Endometrium (tissue), 2 donors: ENCODE measurements around the gene MMP15.
"Not testable (repeated sequence)": the region's sequence is repeated elsewhere in the genome, so short reads cannot be mapped to it uniquely, and the experiment has no call there.

Source experiments
- FAIRE-seq: peaks from 2 replicates; lab custom pipeline; 2012; peaks lifted over from hg19 to GRCh38; lab: Jason Lieb, UNC
- donor health status: control.
- donor health status: control.

MMP15 gene

DNA sequence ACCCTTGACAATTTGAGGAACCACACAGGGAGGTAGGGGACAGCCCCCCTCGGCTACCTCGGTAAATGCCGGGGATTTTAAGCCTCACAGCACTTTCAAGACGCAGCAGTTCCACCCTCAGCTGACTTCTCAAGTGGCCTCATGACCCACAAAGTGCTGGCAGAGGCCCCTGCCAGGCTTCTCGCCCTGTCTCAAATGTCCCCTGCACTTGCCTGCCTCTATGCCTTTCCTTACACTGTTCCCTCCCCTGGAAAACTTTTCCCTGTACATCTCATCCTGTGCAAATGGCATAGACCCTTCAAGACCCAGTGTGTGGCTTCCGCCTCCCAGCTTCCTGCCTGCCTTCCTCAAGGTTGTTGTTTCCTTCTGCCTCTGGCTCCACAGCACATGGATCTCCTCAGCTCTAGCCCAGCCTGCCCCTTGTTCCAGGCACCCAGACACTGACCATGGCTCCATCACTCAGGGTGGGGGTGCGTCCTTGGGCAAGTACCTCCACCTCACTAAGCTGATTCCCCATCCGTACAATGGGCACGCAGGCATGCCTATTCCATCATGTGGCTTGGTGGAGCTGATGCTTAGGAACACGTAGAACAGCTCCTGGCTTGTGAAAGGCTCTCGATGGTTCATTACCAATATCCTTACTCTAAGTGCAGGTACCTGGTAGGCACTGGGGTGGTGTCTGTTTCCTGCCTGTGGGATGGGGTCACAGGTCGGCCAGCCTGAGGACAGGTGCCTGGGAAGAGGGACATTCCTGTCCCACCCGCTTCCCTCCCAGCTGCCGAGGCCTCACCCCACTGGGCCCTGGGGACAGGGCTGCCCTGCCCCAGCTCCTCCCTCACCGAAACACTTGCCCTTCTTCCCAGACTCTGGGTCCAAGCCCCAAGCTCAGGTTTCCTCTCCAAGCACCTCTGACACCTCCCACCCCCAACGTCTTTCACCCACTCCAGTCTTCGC lies 24.0 kb downstream of the MMP15 start:
- FAIRE-seq, result no peak

DNA sequence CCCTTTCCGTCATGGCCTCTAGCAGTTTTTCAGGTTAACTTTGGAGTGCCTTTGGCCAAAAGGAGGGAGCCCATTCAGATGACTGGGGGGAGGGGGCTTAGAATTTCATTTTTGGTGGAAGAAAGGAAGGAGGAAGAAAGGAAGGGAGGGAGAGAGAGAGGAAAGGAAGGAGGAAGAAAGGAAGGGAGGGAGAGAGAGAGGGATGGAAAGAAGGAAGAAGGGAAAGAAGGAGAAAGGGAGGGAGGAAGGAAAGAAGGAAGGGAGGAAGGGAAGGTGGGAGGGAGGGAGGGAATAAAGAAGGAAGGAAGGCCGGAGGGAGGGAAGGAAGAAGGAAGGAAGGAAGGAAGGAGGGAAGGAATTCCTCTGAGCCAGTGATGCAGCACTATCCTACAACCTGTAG lies 25.7 kb downstream of the MMP15 start:
- no peak for FAIRE-seq

DNA sequence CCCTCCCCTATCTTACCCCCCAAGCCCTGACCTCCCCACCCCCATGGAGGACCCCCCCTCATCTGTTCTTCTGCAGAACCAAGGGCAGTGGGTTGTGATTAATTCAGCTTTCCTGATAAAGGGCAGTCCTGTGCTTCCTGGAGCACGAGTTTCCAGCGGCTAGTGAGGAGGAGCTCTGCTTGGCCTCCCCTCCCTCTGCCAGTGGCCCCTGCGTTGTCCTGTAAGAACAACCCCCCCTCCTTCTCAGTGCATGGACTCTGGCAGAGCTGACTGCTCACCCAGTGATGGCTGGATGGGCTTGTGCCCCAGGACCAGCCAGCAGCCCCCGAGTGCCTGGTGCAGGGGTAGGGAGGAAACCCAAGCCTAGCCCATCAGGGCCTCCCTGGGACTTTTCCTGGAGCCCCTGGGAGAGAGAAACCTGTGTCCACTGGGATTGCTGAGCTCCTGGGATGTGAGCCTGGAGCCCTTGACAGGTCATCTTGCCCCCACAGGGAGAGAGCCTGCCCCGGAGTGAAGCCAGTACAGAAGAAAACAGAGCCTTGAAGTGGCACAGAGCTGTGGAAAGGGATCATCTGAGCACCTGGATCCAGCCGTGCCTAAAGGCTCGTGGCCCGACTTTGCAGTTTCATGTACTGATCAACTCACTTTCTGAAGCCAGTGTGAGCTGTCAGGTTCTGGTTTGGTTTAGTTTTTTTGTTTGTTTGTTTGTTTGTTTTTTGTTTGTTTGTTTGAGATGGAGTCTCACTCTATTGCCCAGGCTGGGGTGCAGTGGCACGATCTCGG lies 26.5 kb downstream of the MMP15 start:
- no peak for FAIRE-seq

DNA sequence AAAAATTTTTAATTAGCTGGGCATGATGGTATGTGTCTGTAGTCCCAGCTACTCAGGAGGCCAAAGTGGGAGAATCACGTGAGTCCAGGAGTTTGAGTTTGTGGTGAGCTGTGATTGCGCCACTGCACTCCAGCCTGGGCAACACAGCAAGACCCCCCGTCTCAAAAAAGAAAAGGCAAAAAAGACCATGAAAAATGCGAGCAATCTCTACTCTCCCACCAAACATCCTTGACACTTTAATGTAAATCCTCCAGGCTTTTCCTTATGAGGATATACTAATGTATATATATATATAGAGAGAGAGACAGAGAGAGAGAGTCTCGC lies 28.1 kb downstream of the MMP15 start:
- no peak for FAIRE-seq

DNA sequence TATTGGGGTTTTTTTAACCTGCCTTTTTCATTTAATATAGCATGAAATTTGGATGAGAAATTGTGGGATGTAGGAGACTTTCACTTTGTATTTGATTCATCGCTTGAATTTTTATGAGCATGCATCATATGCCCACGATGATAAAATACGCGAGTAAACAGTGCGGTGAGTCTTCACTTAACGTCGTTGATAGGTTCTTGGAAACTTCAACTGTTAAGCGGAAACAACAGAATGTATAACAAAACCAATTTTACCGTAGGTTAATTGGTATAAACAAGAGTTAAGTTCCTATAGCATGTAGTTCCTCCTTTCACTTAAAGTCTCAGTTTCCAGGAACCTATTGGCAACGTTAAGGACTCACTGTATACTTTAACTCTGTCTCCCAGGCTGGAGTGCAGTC lies 28.7 kb downstream of the MMP15 start:
- FAIRE-seq, result no peak

GRCh38 chr16:58056580-58056979 lies 31.0 kb downstream of the MMP15 start:
- no peak for FAIRE-seq

DNA sequence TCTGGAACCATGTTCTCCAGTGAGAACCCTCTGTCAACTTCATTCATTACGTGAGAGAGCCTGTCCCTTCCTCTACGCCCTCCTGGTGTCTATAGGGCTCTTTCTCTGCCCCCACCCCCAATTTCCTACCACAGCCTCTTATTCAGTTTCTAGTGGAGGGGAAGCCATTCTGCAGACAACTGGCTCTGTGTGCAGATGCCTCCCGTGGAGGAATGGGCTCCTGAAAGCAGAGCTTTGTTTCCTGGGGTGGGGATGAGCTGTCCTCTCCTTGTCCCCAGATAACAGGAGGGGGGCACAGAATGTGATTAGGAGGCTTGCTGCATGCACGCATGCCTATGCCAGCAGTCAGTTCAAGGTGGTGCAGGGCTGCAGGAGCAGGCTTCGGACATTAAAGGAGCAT lies 31.6 kb downstream of the MMP15 start:
- no peak for FAIRE-seq

- FAIRE-seq, result no peak
Measured at GRCh38 chr16:58057784-58058183, 32.2 kb downstream of the MMP15 start.

DNA sequence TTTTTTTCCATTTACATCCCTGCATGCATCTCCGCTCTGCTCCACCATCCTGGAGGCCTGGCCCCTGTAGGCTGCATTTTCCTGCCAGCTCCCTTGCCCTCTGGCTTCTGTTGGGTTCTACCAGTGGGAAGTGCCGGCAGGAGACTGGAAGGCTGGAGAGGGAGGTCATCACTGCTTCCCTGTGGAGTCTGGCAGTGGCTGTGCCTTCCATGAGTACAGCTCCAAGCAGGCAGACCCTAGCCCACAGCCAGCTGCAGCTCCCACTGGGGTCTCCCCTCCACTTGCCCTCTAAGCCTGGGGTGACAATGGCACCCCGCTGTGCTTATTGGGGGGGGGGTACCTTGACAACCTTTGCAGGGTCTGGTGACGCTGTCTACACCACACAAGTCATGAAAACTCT lies 37.3 kb downstream of the MMP15 start:
- FAIRE-seq, result no peak

- no peak for FAIRE-seq
Measured at GRCh38 chr16:58063377-58064076, 38.0 kb downstream of the MMP15 start.

GRCh38 chr16:58070585-58070984 lies 45.0 kb downstream of the MMP15 start:
- FAIRE-seq, result no peak

DNA sequence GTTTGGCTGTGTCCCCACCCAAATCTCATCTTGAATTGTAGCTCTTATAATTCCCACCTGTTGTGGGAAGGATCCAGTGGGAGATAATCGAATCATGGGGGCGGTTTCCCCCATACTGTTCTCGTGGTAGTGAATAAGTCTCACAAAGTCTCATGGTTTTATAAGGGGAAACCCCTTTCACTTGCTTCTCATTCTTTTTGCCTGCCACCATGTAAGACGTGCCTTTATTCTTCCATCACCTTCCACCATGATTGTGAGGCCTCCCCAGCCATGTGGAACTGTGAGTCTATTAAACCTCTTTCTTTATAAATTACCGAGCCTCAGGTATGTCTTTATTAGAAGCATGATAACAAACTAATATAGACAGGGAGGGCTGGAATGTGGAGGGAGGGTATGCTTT lies 46.6 kb downstream of the MMP15 start:
- FAIRE-seq, result not testable (repeated sequence)

DNA sequence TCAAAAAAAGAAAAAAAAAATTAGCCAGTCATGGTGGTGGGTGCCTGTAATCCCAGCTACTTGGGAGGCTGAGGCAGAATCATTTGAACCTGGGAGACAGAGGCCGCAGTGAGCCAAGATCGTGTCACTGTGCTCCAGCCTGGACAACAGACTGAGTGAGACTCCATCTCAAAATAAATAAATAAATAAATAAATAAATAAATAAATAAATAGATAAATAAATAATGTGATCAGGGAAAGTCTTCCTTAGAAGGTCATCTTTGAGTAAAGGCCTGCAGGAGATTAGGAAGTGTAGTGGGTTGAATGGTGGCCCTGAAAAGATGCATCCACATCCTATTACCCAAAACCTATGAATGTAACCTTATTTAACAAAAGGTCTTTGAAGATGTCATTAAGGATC lies 47.5 kb downstream of the MMP15 start:
- FAIRE-seq, result not testable (repeated sequence)

DNA sequence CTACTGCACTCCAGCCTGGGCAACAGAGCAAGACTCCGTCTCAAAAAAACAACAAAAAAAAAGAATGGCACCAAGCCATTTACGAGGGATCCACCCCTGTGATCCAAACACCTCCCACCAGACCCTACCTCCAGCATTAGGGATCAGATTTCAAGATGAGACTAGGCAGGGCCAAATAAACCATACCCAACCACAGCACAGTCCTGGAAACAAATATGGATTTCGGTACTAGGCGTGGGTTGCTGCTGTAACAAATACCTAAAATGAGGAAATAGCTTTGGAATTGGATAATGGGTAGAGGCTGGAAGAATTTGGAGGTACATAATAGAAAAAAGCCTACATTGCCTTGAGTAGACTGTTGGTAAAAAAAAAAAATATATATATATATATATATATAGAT lies 49.1 kb downstream of the MMP15 start:
- FAIRE-seq, result no peak

- FAIRE-seq, result no peak
Measured at GRCh38 chr16:58076514-58076913, 51.0 kb downstream of the MMP15 start.

- FAIRE-seq, result no peak
Measured at GRCh38 chr16:58077796-58078195, 52.2 kb downstream of the MMP15 start.

- not testable (repeated sequence) for FAIRE-seq
Measured at GRCh38 chr16:58080657-58081056, 55.1 kb downstream of the MMP15 start.

DNA sequence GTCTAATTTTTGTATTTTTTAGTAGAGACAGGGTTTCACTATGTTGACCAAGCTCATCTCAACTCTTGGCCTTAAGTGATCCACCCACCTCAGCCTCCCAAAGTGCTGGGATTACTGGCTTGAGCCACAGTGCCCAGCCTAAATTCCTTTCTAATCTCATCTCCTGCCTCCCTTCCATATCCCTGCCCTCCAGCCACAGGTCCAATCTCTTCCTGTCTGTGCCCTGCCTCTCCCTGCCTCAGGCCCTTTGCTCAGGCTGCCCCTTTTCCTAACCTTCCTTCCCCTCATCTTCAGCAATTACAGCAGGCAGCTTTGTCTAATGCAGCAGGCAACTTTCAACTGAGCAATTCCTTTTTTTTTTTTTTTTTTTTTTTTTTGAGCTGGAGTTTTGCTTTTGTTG lies 56.8 kb downstream of the MMP15 start:
- FAIRE-seq, result no peak

GRCh38 chr16:58084635-58085034 lies 59.1 kb downstream of the MMP15 start:
- FAIRE-seq, result no peak

DNA sequence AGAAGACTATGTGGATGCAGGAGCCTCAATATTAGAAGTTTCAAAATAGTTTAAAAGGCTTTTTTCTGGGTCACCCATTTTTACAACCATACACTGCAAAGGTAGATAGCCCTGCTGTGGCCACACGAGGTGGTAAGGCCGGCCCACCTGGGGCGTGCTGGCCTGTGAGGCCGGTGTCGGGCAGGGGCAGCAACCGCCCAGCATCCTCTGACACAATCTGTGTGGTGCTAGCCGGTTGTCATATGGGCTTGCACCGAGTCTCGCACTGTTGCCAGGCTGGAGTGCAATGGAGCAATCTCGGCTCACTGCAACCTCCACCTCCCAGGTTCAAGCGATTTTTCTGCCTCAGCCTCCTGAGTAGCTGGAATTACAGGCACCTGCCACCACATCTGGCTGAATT lies 59.6 kb downstream of the MMP15 start:
- no peak for FAIRE-seq

DNA sequence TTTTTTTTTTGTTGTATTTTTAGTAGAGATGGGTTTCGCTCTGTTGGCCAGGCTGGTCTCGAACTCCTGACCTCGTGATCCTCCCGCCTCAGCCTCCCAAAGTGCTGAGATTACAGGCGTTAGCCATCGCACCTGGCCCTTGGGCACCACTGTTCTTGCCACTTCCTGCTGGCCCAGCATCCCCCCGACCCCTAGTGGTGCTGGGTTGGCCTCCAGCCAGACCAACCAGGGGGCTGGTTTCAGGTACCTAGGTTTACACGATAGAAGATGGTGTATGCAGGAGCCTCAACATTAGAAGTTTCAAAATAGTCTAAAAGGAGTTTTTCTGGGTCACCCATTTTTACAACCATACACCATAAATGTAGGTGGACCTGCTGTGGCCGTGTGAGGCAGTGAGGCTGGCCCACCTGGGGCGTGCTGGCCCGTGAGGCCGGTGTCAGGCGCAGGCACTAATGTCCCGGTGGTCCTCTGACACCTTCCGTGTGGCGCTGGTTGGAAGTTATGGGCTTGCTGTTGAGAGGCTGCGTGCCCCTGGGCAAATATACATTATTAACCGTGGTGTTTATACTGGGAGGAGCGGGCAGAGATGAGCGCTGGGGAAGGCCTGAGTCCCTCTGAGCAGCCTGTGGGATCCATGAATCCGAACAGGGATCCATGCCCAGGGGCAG lies 60.2 kb downstream of the MMP15 start:
- FAIRE-seq, result no peak
